ENCODE measurements around the gene CD79B.
A peak's percentile ranks its signal among the peaks of the same experiment; 100 is the strongest.
"Not testable (repeated sequence)": the region's sequence is repeated elsewhere in the genome, so short reads cannot be mapped to it uniquely, and the experiment has no call there.

CD79B gene

GRCh38 chr17:63930951-63931575 is 1.1 kb downstream of the CD79B start:
- no peak for DNase-seq

- DNase-seq: no peak
Measured at GRCh38 chr17:63929860-63930766, 2.0 kb downstream of the CD79B start.

- no peak for DNase-seq
Measured at GRCh38 chr17:63928966-63929695, 3.0 kb downstream of the CD79B start.

- DNase-seq: no peak
Measured at GRCh38 chr17:63928172-63928666, 3.9 kb downstream of the CD79B start.

DNA sequence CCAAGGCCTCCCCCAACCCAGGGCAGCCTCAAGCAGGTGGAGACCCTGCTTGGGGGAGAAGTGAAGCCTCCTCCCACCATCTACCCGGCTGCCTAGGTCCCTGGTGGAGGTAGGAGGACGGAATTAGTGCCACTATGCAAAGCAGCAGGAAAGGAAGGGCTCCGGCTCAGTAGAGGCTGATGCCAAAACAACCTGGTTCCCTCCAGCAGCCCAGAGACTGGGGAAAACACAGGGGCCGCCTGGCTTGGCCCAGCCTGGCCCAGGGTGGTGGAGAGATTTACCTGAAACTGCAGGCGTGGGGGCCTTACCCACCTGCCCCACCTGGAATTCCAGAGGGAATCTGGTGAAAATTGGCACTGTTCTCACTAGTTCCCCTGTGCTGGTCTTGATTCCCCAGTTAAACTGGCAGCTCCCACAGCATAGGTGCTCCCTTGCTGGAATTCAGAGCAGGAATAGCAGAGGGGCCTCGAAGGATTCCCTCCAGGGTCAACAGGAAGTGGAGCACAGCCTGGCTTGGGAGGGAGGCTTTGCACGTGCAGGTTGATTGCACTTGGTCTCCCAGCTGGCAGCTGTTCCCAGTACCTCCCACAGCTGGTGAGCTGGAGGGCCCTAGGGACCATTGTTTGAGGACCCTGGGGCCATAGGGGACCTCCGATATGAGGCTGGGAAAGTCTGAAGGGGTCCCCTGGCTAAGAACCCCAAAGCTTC is 4.5 kb downstream of the CD79B start:
- no peak for DNase-seq

DNA sequence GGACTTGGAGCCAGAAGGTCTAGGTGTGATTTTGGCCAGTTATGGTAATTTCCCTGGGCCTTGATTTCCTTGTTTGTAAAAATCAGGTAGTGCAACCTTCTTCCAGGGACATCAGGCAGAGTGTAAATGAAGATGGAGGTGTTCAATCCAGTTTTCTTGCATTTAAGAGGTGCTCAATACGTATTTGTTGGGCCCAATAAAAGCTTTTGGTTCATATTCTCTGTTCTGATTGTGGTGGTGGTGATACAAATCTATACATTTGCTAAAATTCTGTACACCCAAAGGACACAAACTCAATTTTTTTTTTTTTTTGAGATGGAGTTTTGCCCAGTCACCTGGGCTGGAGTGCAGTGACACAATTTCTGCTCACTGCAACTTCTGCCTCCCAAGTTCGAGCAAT is 6.0 kb downstream of the CD79B start:
- no peak for DNase-seq

- DNase-seq: no peak
Measured at GRCh38 chr17:63925615-63926014, 6.5 kb downstream of the CD79B start.

DNA sequence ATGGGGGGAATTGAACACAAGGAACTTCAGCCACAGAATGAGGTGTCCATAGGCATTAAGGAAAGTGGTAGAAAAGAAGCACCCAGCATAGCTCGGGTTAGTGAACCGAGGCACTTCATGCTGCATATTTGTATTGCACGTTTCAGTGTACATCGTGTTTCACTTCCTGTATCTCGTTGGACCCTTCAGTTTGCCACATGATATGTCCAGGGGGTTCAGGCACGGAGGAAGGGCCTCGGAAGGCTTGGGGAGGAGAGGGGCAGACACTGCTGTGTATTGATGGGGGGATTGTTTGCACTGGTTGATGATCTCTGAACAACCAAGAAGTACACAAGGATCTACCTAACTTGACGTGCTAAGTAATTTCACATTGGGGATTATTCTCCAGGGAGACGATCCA is 9.7 kb downstream of the CD79B start:
- DNase-seq: not testable (repeated sequence)

GRCh38 chr17:63920779-63921178 is 11.4 kb downstream of the CD79B start:
- not testable (repeated sequence) for DNase-seq

GRCh38 chr17:63920050-63920449 is 12.1 kb downstream of the CD79B start:
- DNase-seq: not testable (repeated sequence)

DNA sequence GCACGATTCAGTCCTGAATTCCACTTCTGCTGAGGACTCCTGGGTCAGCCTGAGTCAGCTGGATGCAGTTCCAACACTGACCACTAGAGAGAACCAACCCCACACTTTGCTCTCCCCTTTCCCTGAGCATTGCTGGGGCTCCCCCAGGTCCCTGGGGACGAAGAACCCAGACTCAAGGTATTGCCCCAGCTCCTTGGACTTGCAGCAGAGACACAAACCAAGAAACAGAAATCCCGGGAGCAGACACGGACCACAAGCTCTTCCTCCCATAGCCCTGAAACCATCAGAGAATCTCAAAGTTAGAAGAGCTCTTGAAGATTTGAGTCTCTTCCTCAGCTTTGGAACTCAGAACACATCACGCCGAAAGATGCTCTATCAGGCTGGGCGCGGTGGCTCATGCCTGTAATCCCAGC is 12.8 kb downstream of the CD79B start:
- DNase-seq: peak; percentile 48

GRCh38 chr17:63918789-63919305 is 13.3 kb downstream of the CD79B start, which contains the start of gene GH1:
Gene GH1 (minus strand): TSS chr17:63918839. CDS start chr17:63918776, 63 bp downstream.
- DNase-seq: not testable (repeated sequence)

DNA sequence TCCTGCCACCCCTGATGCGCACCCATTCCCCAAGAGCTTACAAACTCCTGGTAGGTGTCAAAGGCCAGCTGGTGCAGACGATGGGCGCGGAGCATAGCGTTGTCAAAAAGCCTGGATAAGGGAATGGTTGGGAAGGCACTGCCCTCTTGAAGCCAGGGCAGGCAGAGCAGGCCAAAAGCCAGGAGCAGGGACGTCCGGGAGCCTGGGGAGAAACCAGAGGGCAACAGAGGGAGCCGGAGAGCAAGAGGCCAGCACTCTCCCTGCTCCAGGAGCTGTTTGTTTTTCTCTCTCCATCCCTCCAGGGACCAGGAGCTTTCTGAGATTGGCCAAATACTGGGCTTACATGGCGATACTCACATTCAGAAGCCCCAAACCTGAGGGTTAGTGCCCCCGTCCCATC is 13.8 kb downstream of the CD79B start:
- no peak for DNase-seq

DNA sequence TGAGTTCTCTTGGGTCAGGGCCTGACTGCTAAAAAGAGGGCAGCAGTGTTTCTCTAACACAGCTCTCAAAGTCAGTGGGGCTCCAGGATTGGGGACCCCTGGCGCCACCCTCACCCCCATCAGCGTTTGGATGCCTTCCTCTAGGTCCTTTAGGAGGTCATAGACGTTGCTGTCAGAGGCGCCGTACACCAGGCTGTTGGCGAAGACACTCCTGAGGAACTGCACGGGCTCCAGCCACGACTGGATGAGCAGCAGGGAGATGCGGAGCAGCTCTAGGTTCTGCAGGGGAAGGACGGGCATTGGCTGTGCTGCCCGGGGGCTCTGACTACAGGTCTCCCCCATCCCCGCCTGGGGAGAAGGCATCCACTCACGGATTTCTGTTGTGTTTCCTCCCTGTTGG is 14.5 kb downstream of the CD79B start:
- no peak for DNase-seq

DNA sequence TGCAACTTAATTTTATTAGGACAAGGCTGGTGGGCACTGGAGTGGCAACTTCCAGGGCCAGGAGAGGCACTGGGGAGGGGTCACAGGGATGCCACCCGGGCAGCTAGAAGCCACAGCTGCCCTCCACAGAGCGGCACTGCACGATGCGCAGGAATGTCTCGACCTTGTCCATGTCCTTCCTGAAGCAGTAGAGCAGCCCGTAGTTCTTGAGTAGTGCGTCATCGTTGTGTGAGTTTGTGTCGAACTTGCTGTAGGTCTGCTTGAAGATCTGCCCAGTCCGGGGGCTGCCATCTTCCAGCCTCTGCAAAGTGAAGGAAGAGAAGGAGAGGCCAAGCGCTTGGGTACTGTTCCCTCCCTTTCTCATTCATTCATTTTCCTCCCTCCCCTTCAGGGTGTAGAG is 14.9 kb downstream of the CD79B start:
- not testable (repeated sequence) for DNase-seq

- DNase-seq: no peak
Measured at GRCh38 chr17:63916566-63917185, 15.5 kb downstream of the CD79B start.

GRCh38 chr17:63915753-63916152 is 16.4 kb downstream of the CD79B start:
- not testable (repeated sequence) for DNase-seq

DNA sequence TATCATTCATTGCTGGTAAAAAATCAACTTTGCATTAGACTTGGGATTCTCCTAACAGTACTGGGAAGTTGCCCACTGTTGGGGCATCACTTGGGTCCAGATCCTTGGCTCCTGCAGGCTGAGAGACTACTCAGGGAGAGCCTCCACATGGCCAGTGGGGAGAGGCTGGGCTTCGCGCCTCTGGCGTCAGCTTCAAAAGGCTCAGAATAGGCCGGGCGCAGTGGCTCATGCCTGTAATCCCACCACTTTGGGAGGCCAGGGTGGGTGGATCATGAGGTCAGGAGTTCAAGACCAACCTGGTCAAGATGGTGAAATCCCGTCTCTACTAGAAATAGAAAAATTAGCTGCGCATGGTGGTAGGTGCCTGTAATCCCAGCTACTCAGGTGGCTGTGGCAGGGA is 17.7 kb downstream of the CD79B start:
- no peak for DNase-seq

- peak; percentile 15 for DNase-seq
Measured at GRCh38 chr17:63911657-63912100, 20.5 kb downstream of the CD79B start.

DNA sequence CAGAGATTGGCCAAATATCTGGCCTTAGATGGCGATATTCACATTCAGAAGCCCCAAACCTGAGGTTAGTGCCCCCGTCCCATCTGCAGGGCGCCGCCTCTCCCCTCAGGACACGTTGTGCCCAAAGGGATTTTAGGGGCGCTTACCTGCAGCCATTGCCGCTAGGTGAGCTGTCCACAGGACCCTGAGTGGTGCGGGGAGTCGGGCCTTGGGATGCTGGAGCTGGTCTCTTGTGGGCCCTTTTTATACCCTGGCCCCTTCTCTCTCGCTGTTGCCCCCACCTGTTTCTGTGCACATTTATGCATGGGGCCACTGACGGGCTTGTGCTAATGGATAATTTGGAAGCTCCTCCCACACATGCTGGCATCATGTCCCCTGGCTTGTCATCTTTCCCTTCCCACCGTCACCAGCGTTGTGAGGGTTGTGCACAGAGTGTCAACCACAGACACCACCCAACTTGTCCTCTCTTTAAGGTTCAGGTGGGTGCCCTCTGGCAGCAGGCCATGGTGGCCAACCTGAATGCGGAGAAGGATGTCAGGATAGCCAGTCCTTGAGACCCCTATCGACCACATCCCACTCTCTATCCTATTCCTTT is 21.0 kb downstream of the CD79B start, which contains the start of gene CSHL1:
Gene CSHL1, minus strand, starts transcription at position 218 of the 595 bp plus-strand sequence. Its CDS starts 62 bp downstream, at position 156.
- no peak for DNase-seq

DNA sequence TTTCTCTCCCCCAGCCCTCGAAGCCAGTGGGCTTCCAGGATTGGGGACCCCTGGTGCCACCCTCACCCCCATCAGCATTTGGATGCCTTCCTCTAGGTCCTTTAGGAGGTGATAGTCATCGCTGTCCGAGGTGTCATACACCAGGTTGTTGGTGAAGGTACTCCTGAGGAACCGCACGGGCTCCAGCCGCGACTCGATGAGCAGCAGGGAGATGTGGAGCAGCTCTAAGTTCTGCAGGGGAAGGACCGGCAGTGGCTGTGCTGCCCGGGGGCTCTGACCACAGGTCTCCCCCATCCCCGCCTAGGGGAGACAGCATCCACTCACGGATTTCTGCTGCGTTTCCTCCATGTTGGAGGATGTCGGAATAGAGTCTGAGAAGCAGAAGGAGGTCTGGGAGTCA is 22.0 kb downstream of the CD79B start:
- no peak for DNase-seq

All from T1000 (cell line).